ENCODE measurements around the gene SH3TC1.

- TF ChIP-seq YY1 (IDR thresholded peaks at IDR 0.05; ENCODE audit: insufficient read depth, insufficient read length) (no peak), ZNF274 (IDR thresholded peaks at IDR 0.05; ENCODE audit: low read depth, low read length) (no peak)
Measured at GRCh38 chr4:8257854-8258253, 58.8 kb downstream of the SH3TC1 start.

Measured in NT2/D1 (cell line).